GM19240 (cell line): ENCODE measurements around the gene KIAA0232.

Experiments
- DNase-seq: peaks from one replicate; pipeline ENCODE4 v3.0.0; 2011; ENCODE audit warnings: low spot score; ENCODE audit not compliant: insufficient read length

The KIAA0232 gene

DNA sequence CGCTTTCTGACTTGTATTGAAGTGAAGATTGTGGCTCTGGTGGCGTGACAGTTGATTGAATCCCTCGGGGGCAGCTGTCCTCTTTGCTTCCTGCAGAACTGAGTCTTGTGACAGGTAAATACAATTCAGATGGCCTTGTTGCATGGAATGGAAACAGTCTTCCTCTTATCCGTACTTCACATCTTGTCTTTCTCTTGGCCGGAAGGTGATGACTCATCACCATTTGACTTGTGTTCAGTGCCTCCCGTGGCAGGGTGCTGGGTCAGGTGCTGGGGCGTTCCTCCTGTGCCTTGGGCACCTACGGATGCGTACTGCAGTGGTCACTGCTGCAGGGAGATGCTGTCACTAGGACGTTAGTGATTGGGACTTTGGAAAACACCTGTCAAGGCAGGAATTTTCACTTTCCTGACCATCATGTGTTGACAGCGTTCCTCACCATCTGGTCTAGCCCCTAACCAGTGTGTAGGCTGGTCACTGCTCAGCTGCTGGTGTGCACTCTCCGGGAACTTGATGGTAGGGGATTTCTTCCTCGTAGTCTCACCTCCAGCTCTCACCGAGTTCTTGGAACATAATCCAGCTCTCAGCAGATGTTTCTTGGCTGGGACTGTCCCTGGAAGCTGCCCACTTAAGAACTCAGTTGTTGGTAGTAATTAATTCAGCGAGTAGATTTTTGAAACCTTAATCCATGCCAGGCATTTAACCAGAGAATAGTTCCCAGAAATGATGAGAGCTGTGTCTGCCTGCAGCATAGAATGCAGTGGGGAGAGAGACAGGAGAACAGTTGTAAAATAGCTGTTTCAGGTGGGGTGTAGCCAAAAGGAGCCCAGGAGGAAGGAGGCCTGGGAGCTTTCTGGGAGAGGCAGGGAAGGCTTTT lies 134.3 kb downstream of the KIAA0232 start:
- no peak for DNase-seq

DNA sequence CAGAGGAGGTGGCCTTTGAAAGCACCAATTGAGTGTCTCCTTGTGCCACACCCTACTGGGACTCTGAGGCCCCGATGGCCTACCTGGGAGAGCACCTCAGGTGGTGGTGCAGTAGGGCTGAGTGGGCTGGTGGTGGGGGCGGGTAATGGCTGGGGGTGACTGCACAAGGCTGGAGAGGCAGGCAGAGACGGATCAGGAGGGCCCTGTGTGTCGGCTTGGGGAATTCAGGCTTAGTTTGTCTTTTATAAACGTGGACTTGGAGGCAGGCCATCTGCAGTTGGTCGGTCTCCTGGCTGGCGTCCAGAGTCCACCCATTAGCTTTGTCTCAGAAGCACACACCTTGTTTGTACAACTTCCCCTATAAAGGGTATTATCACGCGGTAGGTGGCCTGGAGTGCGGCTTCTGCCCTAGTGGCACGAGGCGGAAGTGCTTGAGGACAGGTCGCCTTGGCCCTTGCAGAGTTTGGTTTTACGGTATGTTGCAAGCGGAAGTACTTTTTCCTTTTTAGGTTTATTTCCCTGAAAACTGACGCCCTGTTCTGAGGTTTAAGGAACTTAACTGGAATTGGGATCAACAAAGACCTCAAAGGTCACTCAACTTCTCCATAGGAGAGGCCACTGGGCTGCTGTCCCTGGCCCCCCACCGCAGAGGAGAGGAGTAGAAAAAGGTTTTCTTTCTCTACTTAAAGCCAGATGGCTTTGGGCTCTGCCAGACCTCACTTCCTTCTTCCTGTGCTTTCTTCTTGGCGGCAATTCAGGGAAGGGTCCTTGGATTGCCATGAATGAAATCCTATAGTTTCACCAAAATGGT lies 135.1 kb downstream of the KIAA0232 start:
- no peak for DNase-seq

DNA sequence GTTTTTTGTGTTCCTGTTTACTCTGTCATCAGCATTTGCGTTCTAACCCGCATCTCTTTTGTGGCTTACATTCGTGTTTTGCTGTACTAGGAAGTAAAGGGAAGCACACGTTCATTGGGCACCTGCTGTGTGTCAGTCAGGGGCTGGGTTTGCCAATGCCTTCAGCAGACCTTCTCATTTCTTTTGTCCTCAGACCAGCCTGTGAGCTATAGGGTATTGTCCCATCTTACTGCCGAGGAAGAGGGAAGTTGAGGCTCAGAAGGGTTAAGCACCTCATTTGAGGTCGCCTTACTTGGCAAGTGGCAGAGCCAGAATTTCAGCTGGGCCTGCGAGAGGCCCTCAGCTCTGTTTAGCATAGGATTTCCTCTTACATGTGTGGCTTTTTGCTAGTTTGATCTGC lies 135.8 kb downstream of the KIAA0232 start:
- DNase-seq, result no peak

DNA sequence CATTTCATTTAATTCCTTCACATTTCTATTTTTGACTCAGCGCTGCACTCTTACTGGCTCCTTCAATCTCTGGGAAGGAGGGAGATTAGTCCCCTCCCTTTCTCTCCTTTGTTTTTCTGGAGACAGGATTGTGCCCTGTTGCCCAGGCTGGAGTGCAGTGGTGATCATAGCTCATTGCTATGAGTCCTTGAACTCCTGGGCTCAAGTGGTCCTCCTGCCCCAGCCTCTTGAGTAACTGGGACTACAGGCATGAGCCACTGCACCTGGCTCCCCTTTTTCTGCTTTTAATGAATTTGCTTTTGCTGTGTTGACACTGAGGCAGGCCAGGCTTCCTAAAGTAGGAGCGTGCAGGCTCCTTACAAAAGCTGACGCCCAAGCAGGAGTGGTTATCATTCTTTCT lies 137.6 kb downstream of the KIAA0232 start:
- DNase-seq, result no peak

DNA sequence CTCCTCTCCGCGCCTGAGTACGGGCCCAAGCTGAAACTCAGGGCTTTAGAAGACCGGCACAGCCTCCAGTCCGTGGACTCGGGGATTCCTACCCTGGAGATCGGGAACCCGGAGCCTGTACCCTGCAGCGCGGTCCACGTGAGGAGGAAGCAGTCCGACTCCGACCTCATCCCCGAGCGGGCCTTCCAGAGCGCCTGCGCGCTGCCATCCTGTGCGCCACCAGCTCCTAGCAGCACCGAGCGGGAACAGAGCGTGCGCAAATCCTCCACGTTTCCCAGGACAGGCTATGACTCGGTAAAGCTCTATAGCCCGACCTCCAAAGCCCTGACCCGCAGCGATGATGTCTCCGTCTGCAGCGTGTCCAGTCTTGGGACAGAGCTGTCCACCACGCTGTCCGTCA lies 141.0 kb downstream of the KIAA0232 start:
- no peak for DNase-seq

DNA sequence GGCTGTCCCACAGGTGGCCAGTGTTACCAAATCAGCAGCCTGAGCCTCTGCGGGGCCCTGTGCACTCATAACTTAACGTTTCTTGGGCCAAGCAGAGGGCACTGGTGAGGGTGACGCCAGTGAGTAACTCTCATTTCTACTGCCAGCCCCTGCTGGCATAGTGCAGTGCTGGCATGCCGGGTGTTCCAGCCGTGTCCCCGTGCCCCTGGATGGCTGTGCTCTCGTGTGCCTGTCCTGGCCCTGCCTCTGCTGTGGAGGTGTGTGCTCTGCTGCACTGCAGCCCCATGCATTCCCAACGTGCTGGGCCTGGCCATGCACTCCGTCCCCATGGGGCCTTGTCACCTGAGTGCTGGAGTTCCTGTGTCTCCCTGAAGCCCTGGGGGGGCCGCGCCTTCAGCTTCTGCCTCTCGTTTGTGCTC lies 141.8 kb downstream of the KIAA0232 start:
- DNase-seq, result no peak

DNA sequence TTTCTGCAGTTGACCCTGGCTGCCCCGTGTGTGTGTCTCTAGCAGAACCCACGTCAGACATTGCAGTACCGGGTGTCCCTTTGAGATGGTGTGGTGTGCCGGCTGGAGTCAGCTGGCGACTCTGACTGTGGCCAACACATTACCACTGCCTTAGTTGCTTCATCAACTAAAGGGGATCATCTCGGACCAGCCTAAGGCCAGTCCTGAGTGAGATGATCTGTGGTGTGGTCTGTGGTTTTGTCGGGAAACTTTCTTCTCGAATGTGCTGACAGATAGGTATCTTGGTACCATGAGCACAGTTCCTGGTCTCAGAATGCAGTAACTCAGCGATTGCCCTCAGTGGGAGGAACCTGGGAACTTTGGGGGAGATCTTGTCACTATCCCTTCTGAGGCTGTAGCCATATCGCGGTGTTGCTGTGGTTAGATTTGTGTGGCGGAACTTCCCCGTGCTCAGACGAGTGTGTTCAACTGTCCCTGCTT lies 142.9 kb downstream of the KIAA0232 start:
- DNase-seq, result no peak

DNA sequence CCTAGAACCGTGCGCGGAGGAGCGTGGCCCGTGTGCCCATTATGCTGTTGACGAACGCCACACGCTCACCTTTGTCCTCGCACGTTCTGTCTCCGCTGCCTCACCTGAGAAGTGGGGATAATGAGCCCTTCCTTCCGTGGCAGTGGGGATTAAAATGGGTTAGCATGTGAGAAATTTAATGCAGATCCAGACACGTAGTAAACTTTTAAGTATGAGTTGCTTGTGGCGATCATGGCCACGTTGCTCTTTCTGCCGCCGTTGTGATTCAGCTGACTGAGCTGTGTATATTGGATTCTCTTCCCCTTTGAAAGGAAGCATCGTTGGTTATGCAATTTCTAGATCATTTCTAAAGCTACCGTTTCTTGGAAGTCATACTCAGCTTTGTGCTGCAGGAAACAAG lies 143.6 kb downstream of the KIAA0232 start:
- DNase-seq, result no peak

DNA sequence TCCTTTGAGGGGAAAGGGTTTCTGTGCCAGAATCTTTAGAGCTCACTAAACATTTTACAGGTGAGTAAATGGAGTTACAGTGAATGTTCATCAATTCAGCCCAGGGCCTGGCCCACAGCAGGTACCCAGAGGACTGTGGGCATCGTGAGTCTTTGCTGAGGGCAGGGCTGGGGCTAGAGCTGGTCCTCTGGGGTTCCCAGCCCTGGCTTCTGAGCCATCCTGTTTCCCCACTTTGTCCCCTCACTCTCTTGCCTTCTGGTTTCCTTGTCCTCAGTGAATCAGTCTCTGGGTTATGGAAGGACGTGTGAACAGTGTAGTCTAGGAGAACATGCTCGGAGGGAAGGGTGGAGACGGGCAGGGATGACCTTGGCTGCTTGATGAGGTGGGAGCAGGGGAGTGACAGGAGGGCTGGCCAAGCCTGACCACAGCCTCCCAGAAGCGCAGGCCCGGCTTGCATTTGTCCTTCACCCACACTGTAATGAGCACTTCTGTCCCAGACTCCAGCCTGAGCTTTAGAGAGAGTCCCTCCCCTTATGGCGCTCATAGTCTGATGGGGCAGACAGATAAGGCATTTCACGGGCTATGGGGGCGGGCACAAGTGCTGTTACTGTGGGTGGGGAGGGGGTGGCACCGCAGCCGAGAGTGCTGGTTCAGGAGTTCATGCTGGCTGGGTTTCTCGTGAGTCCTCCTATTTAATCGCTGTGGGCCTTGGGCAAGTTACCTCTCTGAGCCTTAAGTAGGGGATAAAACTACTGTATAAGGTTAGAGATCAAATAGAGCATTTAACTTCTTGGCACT lies 144.4 kb downstream of the KIAA0232 start:
- DNase-seq, result no peak

DNA sequence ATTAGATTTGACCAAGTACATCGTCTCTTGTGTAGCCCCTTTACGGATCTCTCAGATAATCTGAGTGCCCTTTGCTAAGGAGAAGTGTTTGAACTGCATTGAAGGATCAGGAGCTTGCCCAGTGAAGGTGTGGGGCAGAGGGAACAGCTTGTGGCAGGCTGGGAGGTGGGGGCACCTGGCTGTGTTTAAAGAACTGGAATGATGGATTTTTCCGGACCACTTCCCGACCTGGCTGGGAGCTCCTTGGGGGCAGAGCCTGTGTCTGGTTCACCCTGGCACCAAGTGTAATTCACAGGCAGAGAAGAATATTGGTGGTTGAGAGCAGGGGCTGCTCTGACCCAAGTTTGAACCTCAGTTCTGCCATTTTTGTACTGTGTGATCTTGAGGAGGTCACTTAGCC lies 145.6 kb downstream of the KIAA0232 start:
- no peak for DNase-seq

DNA sequence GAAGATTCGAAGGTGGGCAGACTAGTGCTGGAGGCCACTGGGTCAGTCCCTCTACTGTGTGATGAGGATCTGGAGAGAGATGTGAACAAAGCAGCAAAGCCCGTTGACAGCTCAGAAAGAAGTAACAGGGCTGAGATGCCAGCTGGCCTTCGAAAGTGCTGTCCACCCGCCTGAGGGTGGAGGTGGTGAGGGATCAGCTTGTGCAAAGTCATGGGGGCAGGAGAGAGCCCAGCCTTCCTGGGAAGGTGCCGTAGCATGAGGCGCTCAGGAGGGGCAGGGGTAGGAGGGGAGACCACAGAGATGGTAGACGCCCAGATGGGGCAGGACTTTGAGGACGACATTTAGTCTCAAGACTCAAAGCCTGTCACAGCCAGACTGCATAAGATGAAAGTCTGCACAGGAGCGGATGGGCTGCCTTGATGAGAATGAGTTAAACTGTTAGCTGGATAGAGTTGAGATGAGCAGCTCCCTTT lies 146.8 kb downstream of the KIAA0232 start:
- no peak for DNase-seq

DNA sequence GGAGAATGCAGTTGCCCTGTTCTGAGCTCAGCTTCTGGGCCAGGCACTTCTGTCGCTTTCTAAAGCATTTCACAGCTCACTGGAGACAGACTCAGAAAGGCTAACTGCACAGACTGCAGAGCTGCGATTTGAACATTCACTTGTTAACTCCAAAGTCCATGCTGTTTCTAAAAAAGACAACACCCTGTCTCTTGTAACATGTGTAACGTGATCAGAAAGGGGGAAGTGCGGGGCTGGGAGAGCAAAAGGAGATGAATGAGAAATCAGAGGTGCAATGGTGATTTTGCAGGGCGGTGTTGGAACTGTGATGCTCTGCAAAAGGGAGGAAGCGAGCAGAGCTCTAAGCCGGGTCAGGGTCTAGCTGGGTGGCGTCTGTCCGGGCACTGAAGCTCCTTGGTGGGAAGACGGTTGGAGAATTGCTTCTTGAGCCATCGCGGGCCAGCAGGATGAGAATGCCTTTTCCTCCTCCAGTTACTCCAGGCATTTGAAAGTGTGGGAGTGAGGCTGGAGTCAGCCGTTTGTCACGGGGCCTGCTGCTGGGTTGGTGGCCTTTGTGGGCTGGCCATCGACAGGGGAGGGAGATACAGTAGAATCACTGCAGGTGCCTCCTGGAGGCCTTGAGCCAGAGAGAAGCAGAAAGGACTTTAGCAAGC lies 147.4 kb downstream of the KIAA0232 start:
- no peak for DNase-seq

DNA sequence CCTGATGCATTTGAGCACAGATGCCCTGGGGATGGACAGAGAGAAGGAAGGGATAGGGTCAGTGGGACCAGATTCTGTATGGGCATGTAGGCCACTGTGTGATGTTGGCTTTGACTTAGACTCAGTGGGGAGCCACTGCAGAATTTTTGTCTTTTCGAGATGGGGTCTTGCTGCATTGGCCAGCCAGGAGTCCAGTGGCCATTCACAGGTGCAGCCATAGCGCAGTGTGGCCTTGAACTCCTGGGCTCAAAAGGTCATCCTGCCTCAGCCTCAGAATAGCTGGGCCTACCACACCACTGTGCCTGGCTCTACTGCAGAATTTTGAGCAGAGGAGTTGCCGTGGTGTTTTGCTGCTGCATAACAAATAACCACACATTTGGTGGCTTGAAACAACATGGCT lies 149.9 kb downstream of the KIAA0232 start:
- DNase-seq, result no peak

DNA sequence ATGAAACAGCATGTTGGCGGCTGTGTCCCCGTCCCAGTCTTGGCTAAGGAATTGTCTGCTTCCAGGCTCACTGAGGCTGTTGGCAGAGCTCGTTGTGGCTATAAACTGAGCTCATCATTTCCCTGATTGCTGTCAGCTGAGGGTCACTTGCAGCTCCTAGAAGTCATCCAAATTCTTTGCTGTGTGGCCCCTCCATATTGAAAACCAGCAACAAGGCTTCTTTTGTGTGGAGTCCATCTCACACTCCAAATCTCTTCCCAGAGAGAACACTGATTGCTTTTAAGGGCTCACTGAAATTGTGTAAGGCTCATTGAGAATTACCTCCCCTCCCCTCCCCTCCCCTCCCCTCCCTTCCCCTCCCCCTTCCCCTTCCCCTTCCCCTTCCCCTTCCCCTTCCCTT lies 150.4 kb downstream of the KIAA0232 start:
- DNase-seq, result no peak
